OCI-LY7 (cell line): ENCODE measurements around the gene GRWD1. TPM values are rescaled to one million over a fixed set of nuclear protein-coding genes. Genes with fewer than 3 reads are reported as not detected.

Experiments used
- BruUV-seq: library from RNA; stranded (reverse); fragments of 400-500 nt; replicated peaks from 2 replicates; lab custom pipeline; 2021; lab: Mats Ljungman, UMichigan
- CTCF ChIA-PET: fragments of 300-600 bp; sonication (Branson Sonifier 250); formaldehyde crosslinking; loops from one replicate; lab custom pipeline; 2022; ENCODE audit warnings: antibody characterized with exemption; ENCODE audit not compliant: unreplicated experiment; lab: Charles Lee
- POLR2A ChIA-PET: fragments of 300-600 bp; sonication (Branson Sonifier 250); formaldehyde crosslinking; loops from one replicate; lab custom pipeline; 2022; ENCODE audit warnings: antibody characterized with exemption; lab: Charles Lee
- DNase-seq: peaks from one replicate; pipeline ENCODE4 v3.0.0-alpha.2; 2015; ENCODE audit warnings: low spot score
- H2AFZ ChIP-seq: fragments of 200-600 bp; sonication (generic), shearing (Covaris generic); 2 replicates; pipeline ENCODE4 v1.6.1; 2014; ENCODE audit warnings: mild to moderate bottlenecking, antibody characterized with exemption, low read length, moderate library complexity
- H3K27ac ChIP-seq: fragments of 200-600 bp; sonication (generic); 2 replicates; pipeline ENCODE4 v1.5.1; 2014; ENCODE audit warnings: mixed run types, low read depth, mild to moderate bottlenecking, moderate library complexity, low read length, inconsistent platforms; ENCODE audit not compliant: poor library complexity, severe bottlenecking
- H3K36me3 ChIP-seq: fragments of 200-600 bp; sonication (generic); 2 replicates; pipeline ENCODE4 v1.6.1; 2014; ENCODE audit warnings: mild to moderate bottlenecking, antibody characterized with exemption, low read length, moderate library complexity, mixed read lengths; ENCODE audit not compliant: insufficient read depth
- H3K4me1 ChIP-seq: fragments of 200-600 bp; sonication (generic); 2 replicates; pipeline ENCODE4 v1.5.1; 2014; ENCODE audit warnings: mild to moderate bottlenecking, low read length; ENCODE audit not compliant: insufficient read depth, poor library complexity, severe bottlenecking
- H3K4me2 ChIP-seq: fragments of 200-600 bp; sonication (generic); 2 replicates; pipeline ENCODE4 v1.6.1; 2014; ENCODE audit warnings: mild to moderate bottlenecking, low read length
- H3K4me3 ChIP-seq: fragments of 200-600 bp; sonication (generic); 2 replicates; pipeline ENCODE4 v1.5.1; 2014; ENCODE audit warnings: mild to moderate bottlenecking, low read depth, low read length; ENCODE audit not compliant: poor library complexity, severe bottlenecking
- H3K79me2 ChIP-seq: fragments of 200-600 bp; sonication (generic); 2 replicates; pipeline ENCODE4 v1.6.1; 2016; ENCODE audit warnings: low read depth, mild to moderate bottlenecking, low read length, moderate library complexity, mixed read lengths; ENCODE audit not compliant: insufficient read depth
- H3K9me2 ChIP-seq: fragments of 200-600 bp; sonication (generic); 2 replicates; pipeline ENCODE4 v1.6.1; 2016; ENCODE audit warnings: mild to moderate bottlenecking, low read length, mixed read lengths; ENCODE audit not compliant: insufficient read depth
- H3K9me3 ChIP-seq: fragments of 200-600 bp; sonication (generic); 2 replicates; pipeline ENCODE4 v1.6.1; 2014; ENCODE audit warnings: mild to moderate bottlenecking, mixed run types, low read length, mixed read lengths
- H4K20me1 ChIP-seq: fragments of 200-600 bp; sonication (generic); 2 replicates; pipeline ENCODE4 v1.6.1; 2014; ENCODE audit warnings: mild to moderate bottlenecking, antibody characterized with exemption, low read length, moderate library complexity, mixed read lengths; ENCODE audit not compliant: insufficient read depth
- EZH2phosphoT487 ChIP-seq: fragments of 200-600 bp; sonication (generic); IDR thresholded peaks from 2 replicates; pipeline ENCODE4 v1.6.1; 2018; ENCODE audit warnings: low read depth, borderline replicate concordance, mild to moderate bottlenecking, mixed run types, antibody characterized with exemption, low read length, moderate library complexity, mixed read lengths
- intact Hi-C: fragments of 100-400 bp; cut with micrococcal nuclease; formaldehyde crosslinking; loops from one replicate; pipeline ENCODE4 v1.10.0; 2022; ENCODE audit not compliant: unreplicated experiment
- total RNA-seq, 2 experiments: library from RNA; depleted of rRNA in 1 of 2; stranded (reverse); fragments of >200 nt in 1 of 2; shearing (Covaris generic) in 1 of 2; gene quantifications; 2 replicates each; pipeline ENCODE4 v1.2.3, GENCODE V29; 2014 to 2022
- TF ChIP-seq, protein P1 (sequence below): fragments of 200-600 bp; sonication (generic); conservative IDR thresholded peaks from 2 replicates; pipeline ENCODE4 v1.5.1; 2014; ENCODE audit warnings: mild to moderate bottlenecking, antibody characterized with exemption, low read length, moderate library complexity, mixed read lengths

The GRWD1 gene
- total RNA-seq, 2 experiments from 2014 or later = 32.1 to 35.8 TPM

DNA sequence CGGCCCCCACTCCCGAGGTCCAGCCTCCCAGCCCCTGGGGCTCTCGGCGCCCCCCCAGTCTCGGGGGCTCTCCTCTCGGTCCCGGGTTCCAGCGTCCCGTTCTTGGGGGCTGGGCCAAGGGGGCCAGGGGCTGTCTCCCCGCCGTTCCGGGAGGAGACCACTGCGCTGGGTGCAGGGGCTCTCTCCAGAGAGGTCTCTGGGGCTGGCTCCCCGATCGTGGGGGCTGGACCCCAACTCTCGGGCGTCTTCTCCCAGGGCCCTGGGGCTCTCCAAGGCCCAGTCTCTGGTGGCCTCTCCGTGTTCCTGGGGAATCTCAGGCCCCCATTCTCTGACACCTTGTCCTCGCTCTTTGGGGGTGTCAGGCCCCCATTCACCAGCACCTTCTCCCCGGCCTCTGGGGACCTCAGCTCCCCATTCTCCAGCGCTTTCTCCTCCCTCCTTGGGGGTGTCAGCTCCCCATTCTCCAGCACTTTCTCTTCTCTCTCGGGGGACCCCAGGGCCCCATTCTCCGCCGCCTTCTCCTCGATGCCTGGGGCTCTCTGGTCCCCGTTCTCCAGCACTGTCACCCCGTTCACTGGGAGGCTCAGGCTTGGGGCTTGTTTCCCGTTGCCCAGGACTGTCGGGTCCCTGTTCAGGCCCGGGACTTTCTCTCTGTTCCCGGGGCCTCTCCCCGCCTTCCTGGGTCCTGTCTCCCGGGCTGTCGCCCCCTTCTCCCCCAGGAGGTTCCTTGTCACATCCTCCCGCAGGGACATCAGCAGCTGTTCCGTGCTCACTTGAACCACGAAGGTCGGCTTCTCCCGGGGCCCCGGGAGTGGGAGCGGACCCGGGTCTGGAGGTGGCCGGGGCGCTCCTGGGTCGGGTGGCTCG lies 52.2 kb downstream of the GRWD1 start:
- ChIA-PET CTCF (no interaction called here), POLR2A (no interaction called here)
- no peaks in the 10 kb centered on the region for H3K9me2 ChIP-seq
- intact Hi-C loops = no loop called here
- H3K27ac ChIP-seq = no peak overlapping the region
- H3K4me3 ChIP-seq = no peak overlapping the region
- H3K9me3 ChIP-seq = no peaks in the 10 kb centered on the region
- peaks cover 20% of the 10 kb centered on the region for H3K4me1 ChIP-seq
- BruUV-seq = no TSS peak
- no peaks in the 10 kb centered on the region for H3K79me2 ChIP-seq
- H2AFZ ChIP-seq = no peak overlapping the region
- no peaks in the 10 kb centered on the region for H4K20me1 ChIP-seq
- no peak overlapping the region for H3K4me2 ChIP-seq
- no peak for TF ChIP-seq EZH2phosphoT487
- TF ChIP-seq, protein P1, sequence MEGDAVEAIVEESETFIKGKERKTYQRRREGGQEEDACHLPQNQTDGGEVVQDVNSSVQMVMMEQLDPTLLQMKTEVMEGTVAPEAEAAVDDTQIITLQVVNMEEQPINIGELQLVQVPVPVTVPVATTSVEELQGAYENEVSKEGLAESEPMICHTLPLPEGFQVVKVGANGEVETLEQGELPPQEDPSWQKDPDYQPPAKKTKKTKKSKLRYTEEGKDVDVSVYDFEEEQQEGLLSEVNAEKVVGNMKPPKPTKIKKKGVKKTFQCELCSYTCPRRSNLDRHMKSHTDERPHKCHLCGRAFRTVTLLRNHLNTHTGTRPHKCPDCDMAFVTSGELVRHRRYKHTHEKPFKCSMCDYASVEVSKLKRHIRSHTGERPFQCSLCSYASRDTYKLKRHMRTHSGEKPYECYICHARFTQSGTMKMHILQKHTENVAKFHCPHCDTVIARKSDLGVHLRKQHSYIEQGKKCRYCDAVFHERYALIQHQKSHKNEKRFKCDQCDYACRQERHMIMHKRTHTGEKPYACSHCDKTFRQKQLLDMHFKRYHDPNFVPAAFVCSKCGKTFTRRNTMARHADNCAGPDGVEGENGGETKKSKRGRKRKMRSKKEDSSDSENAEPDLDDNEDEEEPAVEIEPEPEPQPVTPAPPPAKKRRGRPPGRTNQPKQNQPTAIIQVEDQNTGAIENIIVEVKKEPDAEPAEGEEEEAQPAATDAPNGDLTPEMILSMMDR = no peak
- no peak for DNase-seq
- H3K36me3 ChIP-seq = no peaks in the 10 kb centered on the region

DNA sequence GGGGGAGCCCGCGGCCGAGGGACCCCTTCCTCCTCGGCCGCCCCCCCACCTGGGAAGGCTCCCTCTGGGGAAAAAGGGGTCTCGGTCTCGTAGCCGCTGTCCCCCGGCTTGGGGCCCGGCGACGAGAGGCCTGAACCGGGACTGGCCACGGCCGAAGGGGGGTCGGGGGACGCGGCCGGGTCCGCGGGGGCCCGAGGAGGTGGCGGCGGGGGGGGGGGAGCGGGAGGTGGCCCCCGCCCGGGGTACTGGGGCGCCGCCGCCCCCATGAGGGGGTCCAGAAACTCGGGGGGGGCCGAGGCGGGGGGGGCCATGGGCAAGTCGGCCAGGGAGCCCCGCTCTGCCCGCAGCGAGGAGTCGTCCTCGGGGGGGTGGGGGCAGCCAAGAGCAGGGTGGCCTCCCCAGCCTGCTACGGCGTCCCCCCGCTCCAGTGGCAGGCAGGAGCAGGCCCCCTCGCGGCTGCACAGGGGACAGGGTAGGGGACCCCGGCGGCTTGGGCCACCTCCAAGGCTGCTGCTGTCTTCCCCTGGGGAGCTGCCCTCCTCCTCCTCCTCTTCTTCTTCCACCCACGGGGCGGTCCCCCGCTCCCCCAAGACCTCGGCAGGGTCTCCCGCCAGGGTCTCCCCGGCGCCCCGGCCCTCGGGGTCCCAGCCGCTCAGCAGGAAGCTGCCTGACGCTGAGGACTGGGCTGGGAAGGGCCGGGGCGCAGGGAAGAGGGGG lies 53.0 kb downstream of the GRWD1 start:
- H3K36me3 ChIP-seq = no peaks in the 10 kb centered on the region
- no peaks in the 10 kb centered on the region for H3K9me2 ChIP-seq
- H2AFZ ChIP-seq = no peak overlapping the region
- no peaks in the 10 kb centered on the region for H3K79me2 ChIP-seq
- TF ChIP-seq EZH2phosphoT487 = no peak
- TF ChIP-seq, protein P1 = no peak
- DNase-seq = no peak
- ChIA-PET POLR2A (no interaction called here), CTCF (interaction anchor here (0.6 kb wide), 1 partner anchor 86 kb away, joined by 3 read pairs; no protein-coding TSS in a partner anchor)
- BruUV-seq = no TSS peak
- peaks cover 20% of the 10 kb centered on the region for H3K4me1 ChIP-seq
- no peak overlapping the region for H3K4me2 ChIP-seq
- no peaks in the 10 kb centered on the region for H3K9me3 ChIP-seq
- intact Hi-C loops = no loop called here
- no peaks in the 10 kb centered on the region for H4K20me1 ChIP-seq
- no peak overlapping the region for H3K27ac ChIP-seq
- H3K4me3 ChIP-seq = no peak overlapping the region
